HG02610 (cell line): Measurements from ENCODE around the gene HIP1.
"Not testable (repeated sequence)": the region's sequence is repeated elsewhere in the genome, so short reads cannot be mapped to it uniquely, and the experiment has no call there.

Experiments
- ATAC-seq: cut with Tn5 transposase; IDR thresholded peaks from one replicate; pipeline ENCODE4 v1.9.1; 2021; ENCODE audit warnings: mild to moderate bottlenecking, moderate library complexity; ENCODE audit not compliant: unreplicated experiment

Gene HIP1

GRCh38 chr7:75536491-75536890 is 202.2 kb downstream of the HIP1 start:
- ATAC-seq = no peak

GRCh38 chr7:75534727-75535307 is 203.9 kb downstream of the HIP1 start:
- ATAC-seq = peak; percentile 91

GRCh38 chr7:75533926-75534325 is 204.8 kb downstream of the HIP1 start:
- ATAC-seq = no peak

- no peak for ATAC-seq
Observed at GRCh38 chr7:75532639-75533038, 206.1 kb downstream of the HIP1 start.

GRCh38 chr7:75531359-75531821 is 207.4 kb downstream of the HIP1 start:
- ATAC-seq = no peak

GRCh38 chr7:75527224-75527722 is 211.5 kb downstream of the HIP1 start:
- ATAC-seq = not testable (repeated sequence)

- not testable (repeated sequence) for ATAC-seq
Observed at GRCh38 chr7:75521727-75522126, 217.0 kb downstream of the HIP1 start.

GRCh38 chr7:75518842-75519241 is 219.9 kb downstream of the HIP1 start:
- not testable (repeated sequence) for ATAC-seq

- not testable (repeated sequence) for ATAC-seq
Observed at GRCh38 chr7:75509033-75509432, 229.7 kb downstream of the HIP1 start.

- not testable (repeated sequence) for ATAC-seq
Observed at GRCh38 chr7:75492020-75492419, 246.7 kb downstream of the HIP1 start, which contains the start of gene SPDYE5. Gene SPDYE5 (plus strand): TSS chr7:75492320. CDS start chr7:75494048, 1,728 bp downstream.

- ATAC-seq = peak; percentile 99
Observed at GRCh38 chr7:75485979-75486643, 252.6 kb downstream of the HIP1 start, which contains the start of gene POM121C. Gene POM121C (minus strand): TSS chr7:75486299. CDS start chr7:75441496, 44,803 bp downstream.

- peak; percentile 6 for ATAC-seq
Observed at GRCh38 chr7:75485355-75485978, 253.3 kb downstream of the HIP1 start.
